ENCODE results near the gene MCAM. TPM values are rescaled to one million over a fixed set of nuclear protein-coding genes. Genes with fewer than 3 reads are reported as not detected.

The MCAM gene
- total and polyA plus RNA-seq, 4 donors = 2.2 to 49.6 (median 9.3) TPM

DNA sequence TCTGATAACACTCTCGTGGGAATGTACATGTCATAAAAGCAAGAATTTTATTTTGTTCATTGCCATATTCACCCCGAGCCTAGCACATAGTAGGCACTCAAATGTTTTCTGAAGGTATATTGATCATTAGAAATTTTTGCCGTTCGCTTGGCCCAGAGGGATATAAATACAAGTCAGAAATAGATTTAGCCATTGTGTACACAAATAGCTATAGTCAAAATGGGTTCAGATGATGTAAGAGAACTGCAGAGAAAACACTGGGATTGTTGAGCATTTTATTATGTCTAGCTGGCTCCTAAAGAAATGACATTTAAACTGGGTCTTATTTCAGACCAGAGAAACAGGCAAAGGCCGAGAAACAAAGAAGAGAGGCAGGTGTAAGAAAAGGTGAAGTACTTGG is 49.3 kb downstream of the MCAM start:
- Histone ChIP-seq H3K9ac (ENCODE audit: low read depth in 1 of 2, low read length in 2 of 2) (no peak overlapping the region), H3K36me3 (ENCODE audit: control insufficient read depth in 4 of 4, insufficient read depth in 3 of 4, low read depth in 1 of 4, low read length in 3 of 4) (no peaks in the 10 kb centered on the region), H3K9me3 (ENCODE audit: control insufficient read depth in 4 of 4, low read length in 3 of 4) (no peaks in the 10 kb centered on the region), H3K27me3 (ENCODE audit: control insufficient read depth in 4 of 4, insufficient read depth in 4 of 4, low read length in 3 of 4) (no peaks in the 10 kb centered on the region), H3K4me3 (ENCODE audit: low read depth in 1 of 3, low read length in 3 of 3) (no peak overlapping the region), H3K4me1 (ENCODE audit: control insufficient read depth in 4 of 4, insufficient read depth in 4 of 4, low read length in 3 of 4) (peaks cover 0 to 4% (median under 1%) of the 10 kb centered on the region in 4 donors), H3K27ac (ENCODE audit: low read depth in 1 of 2, low read length in 2 of 2) (no peak overlapping the region)
- TF ChIP-seq NR2F2 (IDR thresholded peaks at IDR 0.05) (no peak), GABPA (IDR thresholded peaks at IDR 0.05 in 1 of 2, conservative IDR thresholded peaks at IDR 0.05 in 1 of 2) (no peak), FOXA2 (IDR thresholded peaks at IDR 0.05) (no peak), RXRA (IDR thresholded peaks at IDR 0.05) (no peak), ZBTB33 (IDR thresholded peaks at IDR 0.05) (no peak), CTCF (IDR thresholded peaks at IDR 0.05; ENCODE audit: low read depth, low read length, missing input control) (no peak), EGR1 (IDR thresholded peaks at IDR 0.05; ENCODE audit: low read depth in 2 of 2) (no peak)
- TF ChIP-seq, protein P1, sequence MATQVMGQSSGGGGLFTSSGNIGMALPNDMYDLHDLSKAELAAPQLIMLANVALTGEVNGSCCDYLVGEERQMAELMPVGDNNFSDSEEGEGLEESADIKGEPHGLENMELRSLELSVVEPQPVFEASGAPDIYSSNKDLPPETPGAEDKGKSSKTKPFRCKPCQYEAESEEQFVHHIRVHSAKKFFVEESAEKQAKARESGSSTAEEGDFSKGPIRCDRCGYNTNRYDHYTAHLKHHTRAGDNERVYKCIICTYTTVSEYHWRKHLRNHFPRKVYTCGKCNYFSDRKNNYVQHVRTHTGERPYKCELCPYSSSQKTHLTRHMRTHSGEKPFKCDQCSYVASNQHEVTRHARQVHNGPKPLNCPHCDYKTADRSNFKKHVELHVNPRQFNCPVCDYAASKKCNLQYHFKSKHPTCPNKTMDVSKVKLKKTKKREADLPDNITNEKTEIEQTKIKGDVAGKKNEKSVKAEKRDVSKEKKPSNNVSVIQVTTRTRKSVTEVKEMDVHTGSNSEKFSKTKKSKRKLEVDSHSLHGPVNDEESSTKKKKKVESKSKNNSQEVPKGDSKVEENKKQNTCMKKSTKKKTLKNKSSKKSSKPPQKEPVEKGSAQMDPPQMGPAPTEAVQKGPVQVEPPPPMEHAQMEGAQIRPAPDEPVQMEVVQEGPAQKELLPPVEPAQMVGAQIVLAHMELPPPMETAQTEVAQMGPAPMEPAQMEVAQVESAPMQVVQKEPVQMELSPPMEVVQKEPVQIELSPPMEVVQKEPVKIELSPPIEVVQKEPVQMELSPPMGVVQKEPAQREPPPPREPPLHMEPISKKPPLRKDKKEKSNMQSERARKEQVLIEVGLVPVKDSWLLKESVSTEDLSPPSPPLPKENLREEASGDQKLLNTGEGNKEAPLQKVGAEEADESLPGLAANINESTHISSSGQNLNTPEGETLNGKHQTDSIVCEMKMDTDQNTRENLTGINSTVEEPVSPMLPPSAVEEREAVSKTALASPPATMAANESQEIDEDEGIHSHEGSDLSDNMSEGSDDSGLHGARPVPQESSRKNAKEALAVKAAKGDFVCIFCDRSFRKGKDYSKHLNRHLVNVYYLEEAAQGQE (IDR thresholded peaks at IDR 0.05) = no peak
- TF ChIP-seq, protein P2, sequence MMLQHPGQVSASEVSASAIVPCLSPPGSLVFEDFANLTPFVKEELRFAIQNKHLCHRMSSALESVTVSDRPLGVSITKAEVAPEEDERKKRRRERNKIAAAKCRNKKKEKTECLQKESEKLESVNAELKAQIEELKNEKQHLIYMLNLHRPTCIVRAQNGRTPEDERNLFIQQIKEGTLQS (IDR thresholded peaks at IDR 0.05) = no peak
- TF ChIP-seq, protein P3, sequence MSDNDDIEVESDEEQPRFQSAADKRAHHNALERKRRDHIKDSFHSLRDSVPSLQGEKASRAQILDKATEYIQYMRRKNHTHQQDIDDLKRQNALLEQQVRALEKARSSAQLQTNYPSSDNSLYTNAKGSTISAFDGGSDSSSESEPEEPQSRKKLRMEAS (IDR thresholded peaks at IDR 0.05) = no peak
- no peak for DNase-seq (ENCODE audit: low spot score)
- 92% methylated on average over 5 of the region's 5 CpGs for whole genome bisulfite sequencing

DNA sequence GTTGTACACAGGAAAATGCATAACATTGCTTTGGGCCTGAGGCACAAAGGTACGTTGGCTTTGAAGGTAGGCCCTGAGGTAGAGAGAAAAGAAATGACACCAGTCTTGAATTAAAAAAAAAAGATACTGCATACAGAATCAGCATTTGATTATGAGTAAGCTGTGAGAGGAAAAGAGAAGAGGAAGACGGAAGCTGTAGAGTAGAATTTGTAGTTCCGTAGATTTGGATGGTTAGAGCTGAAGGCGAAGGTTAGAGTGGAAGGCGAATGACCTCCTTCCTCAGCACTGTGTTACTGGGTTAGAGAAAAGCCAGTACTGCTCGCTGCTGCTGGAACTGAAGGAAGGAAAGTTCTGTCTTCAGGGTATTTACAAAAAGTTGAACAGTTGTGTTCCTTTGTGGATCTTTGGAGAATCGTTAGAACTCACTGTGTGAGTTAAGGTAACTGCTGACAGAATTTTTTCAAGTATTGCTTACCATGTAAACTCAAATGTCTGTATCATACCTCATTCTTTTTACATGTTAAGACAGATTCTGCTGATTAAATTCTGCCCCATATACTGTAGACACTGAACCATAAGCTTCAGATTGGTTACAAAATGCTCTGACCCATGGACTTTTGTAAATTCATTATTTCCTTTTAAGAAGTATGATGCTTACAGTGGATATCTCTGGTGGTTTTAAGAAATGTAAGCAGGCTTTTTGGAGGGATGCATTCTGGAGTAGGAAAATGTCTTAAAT is 50.2 kb downstream of the MCAM start:
- no peak for DNase-seq (ENCODE audit: low spot score)
- TF ChIP-seq TAF1 (conservative IDR thresholded peaks at IDR 0.05) (no peak), HNF4A (conservative IDR thresholded peaks at IDR 0.05) (no peak), NR2F2 (IDR thresholded peaks at IDR 0.05) (peak; percentile 28), RXRA (IDR thresholded peaks at IDR 0.05) (peak in 1 of 2 donors; percentile 11), FOXA1 (IDR thresholded peaks at IDR 0.05) (no peak), SP1 (IDR thresholded peaks at IDR 0.05) (no peak), ZBTB33 (IDR thresholded peaks at IDR 0.05) (no peak), JUND (IDR thresholded peaks at IDR 0.05) (no peak), EGR1 (IDR thresholded peaks at IDR 0.05; ENCODE audit: low read depth in 2 of 2) (no peak), FOXA2 (IDR thresholded peaks at IDR 0.05) (no peak)
- TF ChIP-seq, protein P3 (IDR thresholded peaks at IDR 0.05) = no peak
- TF ChIP-seq, protein P1 (IDR thresholded peaks at IDR 0.05) = no peak
- TF ChIP-seq, protein P2 (IDR thresholded peaks at IDR 0.05) = no peak

More for the DNA sequence above, 50.2 kb downstream of the MCAM start:
- Histone ChIP-seq H3K9ac (ENCODE audit: low read depth in 1 of 2, low read length in 2 of 2) (no peak overlapping the region), H3K27me3 (ENCODE audit: control insufficient read depth in 4 of 4, insufficient read depth in 4 of 4, low read length in 3 of 4) (no peaks in the 10 kb centered on the region), H3K4me3 (ENCODE audit: low read depth in 1 of 3, low read length in 3 of 3) (no peak overlapping the region), H3K36me3 (ENCODE audit: control insufficient read depth in 4 of 4, insufficient read depth in 3 of 4, low read depth in 1 of 4, low read length in 3 of 4) (no peaks in the 10 kb centered on the region), H3K9me3 (ENCODE audit: control insufficient read depth in 4 of 4, low read length in 3 of 4) (no peaks in the 10 kb centered on the region), H3K4me1 (ENCODE audit: control insufficient read depth in 4 of 4, insufficient read depth in 4 of 4, low read length in 3 of 4) (peaks cover 0 to 4% (median under 1%) of the 10 kb centered on the region in 4 donors), H3K27ac (ENCODE audit: low read depth in 1 of 2, low read length in 2 of 2) (no peak overlapping the region)
- 81% methylated on average over 7 of the region's 7 CpGs for WGBS
